HEK293 (cell line): ENCODE measurements around the gene ELAC1.
A peak's percentile ranks its signal among the peaks of the same experiment; 100 is the strongest.

ENCODE experiments used
- CTCF ChIA-PET: fragments of 350-600 bp; formaldehyde crosslinking; extraction: SDS; loops from one replicate; lab custom pipeline; 2021; ENCODE audit warnings: antibody characterized with exemption; lab: Yijun Ruan, JAX
- POLR2A ChIA-PET: fragments of 300-600 bp; formaldehyde crosslinking; extraction: SDS; loops from one replicate; lab custom pipeline; 2020; ENCODE audit warnings: antibody characterized with exemption, inconsistent platforms; lab: Yijun Ruan, JAX
- H3K27ac ChIP-seq: fragments of 200-500 bp; sonication (Bioruptor generic); 2 replicates; pipeline ENCODE4 v1.5.1; 2014; ENCODE audit warnings: low read depth, low read length, control low read depth, inconsistent platforms; ENCODE audit errors: extremely low read depth
- H3K36me3 ChIP-seq, 2 experiments: fragments of 200-500 bp in 1 of 2; sonication (Bioruptor generic) in 1 of 2; 1 replicate in 1 of 2; 2 replicates in 1 of 2; pipeline ENCODE4 v1.5.1; 2014 to 2017; ENCODE audit warnings: inconsistent platforms in 2 of 2, low read length in 2 of 2; ENCODE audit not compliant: control insufficient read depth in 2 of 2, insufficient read depth in 1 of 2
- H3K4me1 ChIP-seq: fragments of 200-500 bp; sonication (Bioruptor generic); 2 replicates; pipeline ENCODE4 v1.5.1; 2014; ENCODE audit warnings: mild to moderate bottlenecking, low read length, inconsistent platforms; ENCODE audit not compliant: control insufficient read depth, insufficient read depth
- H3K4me3 ChIP-seq: 2 replicates; pipeline ENCODE4 v1.5.1; 2011; ENCODE audit warnings: low read depth, mild to moderate bottlenecking, control low read depth, low read length, moderate library complexity
- H3K9me3 ChIP-seq: fragments of 200-500 bp; sonication (Bioruptor generic); 2 replicates; pipeline ENCODE4 v1.5.1; 2014; ENCODE audit warnings: low read depth, low read length, inconsistent platforms; ENCODE audit not compliant: control insufficient read depth, insufficient read depth
- ATF2 ChIP-seq: fragments of 450-650 bp; formaldehyde crosslinking; IDR thresholded peaks from 2 replicates; pipeline ENCODE4 v1.5.1; 2016; ENCODE audit warnings: missing biosample characterization, missing genetic modification characterization, low read depth
- GLIS1 ChIP-seq: fragments of 450-650 bp; formaldehyde crosslinking; IDR thresholded peaks from 2 replicates; pipeline ENCODE4 v1.5.1; 2016; ENCODE audit warnings: missing biosample characterization, missing genetic modification characterization
- KLF1 ChIP-seq: fragments of 450-650 bp; formaldehyde crosslinking; IDR thresholded peaks from 2 replicates; pipeline ENCODE4 v1.5.1; 2016; ENCODE audit warnings: missing biosample characterization, missing genetic modification characterization
- PRDM10 ChIP-seq: fragments of 450-650 bp; formaldehyde crosslinking; IDR thresholded peaks from 2 replicates; pipeline ENCODE4 v1.5.1; 2016; ENCODE audit warnings: missing biosample characterization, missing genetic modification characterization
- SP7 ChIP-seq: fragments of 450-650 bp; formaldehyde crosslinking; IDR thresholded peaks from 2 replicates; pipeline ENCODE4 v1.5.1; 2016; ENCODE audit warnings: missing biosample characterization, missing genetic modification characterization
- TCF7L2 ChIP-seq: IDR thresholded peaks from 2 replicates; pipeline ENCODE4 v1.6.1; 2011; ENCODE audit warnings: low read depth, mild to moderate bottlenecking, inconsistent platforms, low read length, moderate library complexity, borderline replicate concordance
- ZBTB21 ChIP-seq: fragments of 450-650 bp; formaldehyde crosslinking; IDR thresholded peaks from 2 replicates; pipeline ENCODE4 v1.5.1; 2017; ENCODE audit warnings: missing biosample characterization, missing genetic modification characterization
- ZNF19 ChIP-seq: fragments of 450-650 bp; formaldehyde crosslinking; IDR thresholded peaks from 2 replicates; pipeline ENCODE4; 2016; ENCODE audit warnings: missing biosample characterization, missing genetic modification characterization, low read depth
- ZNF202 ChIP-seq: fragments of 450-650 bp; formaldehyde crosslinking; IDR thresholded peaks from 2 replicates; pipeline ENCODE4 v1.5.1; 2016; ENCODE audit warnings: missing biosample characterization, missing genetic modification characterization, borderline replicate concordance
- ZNF341 ChIP-seq: fragments of 450-650 bp; formaldehyde crosslinking; IDR thresholded peaks from 2 replicates; pipeline ENCODE4; 2016; ENCODE audit warnings: low read depth, missing biosample characterization, missing genetic modification characterization
- ZNF362 ChIP-seq: fragments of 450-650 bp; formaldehyde crosslinking; IDR thresholded peaks from 2 replicates; pipeline ENCODE4 v1.5.1; 2016; ENCODE audit warnings: missing biosample characterization, missing genetic modification characterization
- ZNF398 ChIP-seq: fragments of 450-650 bp; formaldehyde crosslinking; IDR thresholded peaks from 2 replicates; pipeline ENCODE4 v1.5.1; 2017; ENCODE audit warnings: missing biosample characterization, missing genetic modification characterization
- ZNF510 ChIP-seq: fragments of 450-650 bp; formaldehyde crosslinking; IDR thresholded peaks from 2 replicates; pipeline ENCODE4 v1.5.1; 2018; ENCODE audit warnings: mild to moderate bottlenecking, missing genetic modification characterization, missing biosample characterization; ENCODE audit not compliant: insufficient replicate concordance
- ZNF529 ChIP-seq: fragments of 450-650 bp; formaldehyde crosslinking; IDR thresholded peaks from 2 replicates; pipeline ENCODE4 v1.5.1; 2017; ENCODE audit warnings: missing genetic modification characterization, missing biosample characterization; ENCODE audit not compliant: insufficient replicate concordance
- ZNF558 ChIP-seq: fragments of 450-650 bp; formaldehyde crosslinking; IDR thresholded peaks from 2 replicates; pipeline ENCODE4 v1.5.1; 2016; ENCODE audit warnings: missing biosample characterization, missing genetic modification characterization
- ZNF560 ChIP-seq: fragments of 450-650 bp; formaldehyde crosslinking; IDR thresholded peaks from 2 replicates; pipeline ENCODE4 v1.5.1; 2017; ENCODE audit warnings: missing biosample characterization, missing genetic modification characterization, borderline replicate concordance
- ZNF585B ChIP-seq: fragments of 450-650 bp; formaldehyde crosslinking; IDR thresholded peaks from 2 replicates; pipeline ENCODE4 v1.5.1; 2016; ENCODE audit warnings: missing biosample characterization, missing genetic modification characterization
- ZSCAN23 ChIP-seq: fragments of 450-650 bp; formaldehyde crosslinking; IDR thresholded peaks from 2 replicates; pipeline ENCODE4 v1.5.1; 2016; ENCODE audit warnings: missing biosample characterization, missing genetic modification characterization
- ZSCAN30 ChIP-seq: fragments of 450-650 bp; IDR thresholded peaks from 2 replicates; pipeline ENCODE4 v1.5.1; 2018; ENCODE audit warnings: missing biosample characterization, mild to moderate bottlenecking, missing genetic modification characterization, moderate library complexity

ELAC1 gene

GRCh38 chr18:51006948-51007789, 39.3 kb downstream of the ELAC1 start (continued):
- TF ChIP-seq ZNF585B (no peak), ZBTB21 (tag by site-specific recombination) (peak; percentile 36; the same call in 1 of the 2 replicates), ZSCAN30 (tag by site-specific recombination) (no peak), ZSCAN23 (no peak), ZNF19 (no peak), ZNF529 (tag by site-specific recombination) (no peak)
- TF ChIP-seq, all 188 proteins: peak for 9

- CTCF ChIA-PET = interaction anchor here (0.6 to 0.9 kb wide), 2 partner anchors 8 to 37 kb away, joined by 3 to 5 read pairs; no protein-coding TSS in a partner anchor
- TF ChIP-seq ZNF341 (tag by site-specific recombination) = no peak
- TF ChIP-seq PRDM10 (tag by site-specific recombination) = peak; percentile 85
- H3K9me3 ChIP-seq = no peaks in the 10 kb centered on the region
- H3K36me3 ChIP-seq = no peaks in the 10 kb centered on the region
- H3K27ac ChIP-seq = no peak overlapping the region
- H3K4me3 ChIP-seq = no peak overlapping the region
- H3K4me1 ChIP-seq = peaks cover 30% of the 10 kb centered on the region
- POLR2A ChIA-PET = interaction anchor here (1.4 kb wide), 1 partner anchor 22 kb away, joined by 3 read pairs; no protein-coding TSS in a partner anchor
These were observed 39.9 kb downstream of the ELAC1 start for GRCh38 chr18:51007790-51008139.

- ChIA-PET POLR2A (interaction anchor here (0.6 to 1.9 kb wide), 4 partner anchors 20 to 184 kb away, joined by 3 to 7 read pairs (median 5); partner anchors contain the start of genes ME2 and SMAD4), CTCF (interaction anchor here (0.5 to 2.3 kb wide), 4 partner anchors 43 to 188 kb away, joined by 3 to 6 read pairs (median 4); no protein-coding TSS in a partner anchor)
- Histone ChIP-seq H3K27ac (no peak overlapping the region; the same call in 1 of the 2 replicates), H3K4me1 (peaks cover 30% of the 10 kb centered on the region), H3K36me3 (no peaks in the 10 kb centered on the region), H3K4me3 (no peak overlapping the region), H3K9me3 (no peaks in the 10 kb centered on the region)
- TF ChIP-seq ZNF202 (tag by site-specific recombination) = no peak
- no peak for TF ChIP-seq ZNF19
- TF ChIP-seq KLF1 (tag by site-specific recombination) = no peak
- peak; percentile 30; the same call in 1 of the 2 replicates for TF ChIP-seq ATF2 (tag by site-specific recombination)
- peak; percentile 30; the same call in 1 of the 2 replicates for TF ChIP-seq GLIS1 (tag by site-specific recombination)
- TF ChIP-seq ZNF558 = no peak
- peak; percentile 57 for TF ChIP-seq ZNF398 (tag by site-specific recombination)
- TF ChIP-seq SP7 = peak; percentile 79
- no peak for TF ChIP-seq TCF7L2
- no peak for TF ChIP-seq ZNF510 (tag by site-specific recombination)
- TF ChIP-seq ZNF362 (tag by site-specific recombination) = no peak
- no peak for TF ChIP-seq ZNF560 (tag by site-specific recombination)
These were observed 41.2 kb downstream of the ELAC1 start for GRCh38 chr18:51009072-51009471.
